ENCODE results near the gene TMEM39B. TPM values are rescaled to one million over a fixed set of nuclear protein-coding genes. Genes with fewer than 3 reads are reported as not detected.

The TMEM39B gene
- total and polyA plus RNA-seq, 2 of the 4 experiments (the other 2 are of a cell fraction) = 6.5 to 28.7 TPM

- dilution Hi-C loops (cut with HindIII; ENCODE audit: low sequenced_read_pairs, unreplicated experiment) = no loop called here
- no peak overlapping the region for H3K4me3 ChIP-seq (ENCODE audit: insufficient read depth, low read depth, low read length)
- POLR2A ChIA-PET (ENCODE audit: unreplicated experiment) = no interaction called here
Measured at GRCh38 chr1:32111789-32112188, 39.0 kb downstream of the TMEM39B start.

More at GRCh38 chr1:32111789-32112188, 39.0 kb downstream of the TMEM39B start:
- H4K91ac ChIP-seq (ENCODE audit: insufficient read depth, low read depth, low read length) = no peak overlapping the region
- ATAC-seq (ENCODE audit: low read depth) = no peak
- no peak overlapping the region for H4K5ac ChIP-seq (ENCODE audit: low read depth, low read length)
- peaks cover 10% of the 10 kb centered on the region; the same call in 1 of the 2 replicates for H3K9me1 ChIP-seq (ENCODE audit: insufficient read depth, low read length)
- no peak overlapping the region for H2AK5ac ChIP-seq (ENCODE audit: low read depth, low read length)
- H3K4me1 ChIP-seq (ENCODE audit: control insufficient read depth, insufficient read depth, low read length) = peaks cover 3% of the 10 kb centered on the region; the same call in 1 of the 2 replicates
- peaks cover 18 to 63% of the 10 kb centered on the region in 2 experiments for H3K79me1 ChIP-seq (ENCODE audit: low read depth in 1 of 2, low read length in 2 of 2)
- H3K9ac ChIP-seq (ENCODE audit: low read depth, low read length) = no peak overlapping the region
- H2BK120ac ChIP-seq (ENCODE audit: low read depth, low read length) = no peak overlapping the region
- no peak overlapping the region for H3K14ac ChIP-seq (replicated peaks; ENCODE audit: low read depth, low read length)
- intact Hi-C loops (cut with micrococcal nuclease) = no loop called here
- no peak overlapping the region for H2BK15ac ChIP-seq (ENCODE audit: low read depth, low read length)
- no peak for TF ChIP-seq SMC3 (IDR thresholded peaks at IDR 0.05; ENCODE audit: low read depth, low read length)
- no peak for TF ChIP-seq CTCF (conservative IDR thresholded peaks at IDR 0.05; ENCODE audit: low read depth, low read length)
- TF ChIP-seq BHLHE40 (IDR thresholded peaks at IDR 0.05; ENCODE audit: low read depth, low read length) = no peak
- TF ChIP-seq MXI1 (IDR thresholded peaks at IDR 0.05; ENCODE audit: borderline replicate concordance, low read depth, low read length) = no peak
- TF ChIP-seq ELK1 (IDR thresholded peaks at IDR 0.05; ENCODE audit: borderline replicate concordance, low read depth, low read length) = no peak
- no peak for TF ChIP-seq MAZ (IDR thresholded peaks at IDR 0.05; ENCODE audit: borderline replicate concordance, low read depth, low read length)
- no peak for TF ChIP-seq USF2 (IDR thresholded peaks at IDR 0.05; ENCODE audit: low read depth, low read length)
- no peak for TF ChIP-seq CEBPB (IDR thresholded peaks at IDR 0.05; ENCODE audit: low read depth, low read length)
- TF ChIP-seq RAD21 (IDR thresholded peaks at IDR 0.05; ENCODE audit: low read length) = no peak
- TF ChIP-seq MAFK (IDR thresholded peaks at IDR 0.05; ENCODE audit: low read depth, low read length) = no peak
- no peak for TF ChIP-seq RFX5 (IDR thresholded peaks at IDR 0.05; ENCODE audit: low read depth, low read length)
- TF ChIP-seq FOS (IDR thresholded peaks at IDR 0.05; ENCODE audit: low read depth, low read length) = no peak
- no peak for TF ChIP-seq POLR2A (IDR thresholded peaks at IDR 0.05; ENCODE audit: low read depth, low read length)
- no peak overlapping the region for H3K27ac ChIP-seq (ENCODE audit: insufficient read depth, low read length)
- H3K18ac ChIP-seq (ENCODE audit: low read depth, low read length) = no peak overlapping the region
- peak; percentile 38 for DNase-seq
- no peak overlapping the region for H3K56ac ChIP-seq (ENCODE audit: extremely low read depth, insufficient read depth, low read length)
- no peak overlapping the region for H3K23ac ChIP-seq (ENCODE audit: low read depth, low read length)
- H3K27me3 ChIP-seq (ENCODE audit: control insufficient read depth, insufficient read depth, low read length) = no peaks in the 10 kb centered on the region
- H2BK20ac ChIP-seq (ENCODE audit: low read depth, low read length) = no peak overlapping the region
- H4K20me1 ChIP-seq (ENCODE audit: insufficient read depth, low read length) = peaks cover 76% of the 10 kb centered on the region
- no peaks in the 10 kb centered on the region for H3K9me3 ChIP-seq (ENCODE audit: control insufficient read depth, insufficient read depth, low read length)
- no peak overlapping the region for H2BK5ac ChIP-seq (ENCODE audit: low read depth, low read length, poor library complexity, severe bottlenecking)
- no peak overlapping the region for H2AK9ac ChIP-seq (replicated peaks; ENCODE audit: low read depth, low read length, poor library complexity)
- CTCF ChIA-PET = interaction anchor here (1.2 kb wide), 1 partner anchor 9 kb away, joined by 3 read pairs; no protein-coding TSS in a partner anchor
- in situ Hi-C loops (cut with MboI; ENCODE audit: low sequenced_read_pairs) = no loop called here
- H3K4me2 ChIP-seq (ENCODE audit: low read depth, low read length) = no peak overlapping the region
- no peak overlapping the region for H2AFZ ChIP-seq (replicated peaks; ENCODE audit: low read length, poor library complexity)
- no peak overlapping the region for H4K8ac ChIP-seq (ENCODE audit: low read depth in 2 of 2, low read length in 2 of 2)
- no peak overlapping the region for H3K4ac ChIP-seq (ENCODE audit: low read depth, low read length)
- no TSS peak for BruUV-seq (replicated peaks)
- H3K36me3 ChIP-seq (ENCODE audit: control insufficient read depth, insufficient read depth, low read length) = no peaks in the 10 kb centered on the region

Measured in IMR-90 (cell line).